A549 (cell line): Measurements from ENCODE around the gene LYST. TPM values are rescaled to one million over a fixed set of nuclear protein-coding genes. Genes with fewer than 3 reads are reported as not detected.

Source experiments
- ATAC-seq, 2 experiments: fragments of 200-7000 bp in 1 of 2; fragments of >200 bp in 1 of 2; cut with Nextera tagmentation in 1 of 2; cut with Tn5 transposase in 1 of 2; 3 replicates each; pipeline versions ENCODE4 v1.8.0 to v1.9.1; 2018 to 2020; ENCODE audit warnings: mild to moderate bottlenecking in 1 of 2, moderate library complexity in 1 of 2
- CTCF ChIA-PET: fragments of 300-600 bp; sonication (Branson Sonifier 250); formaldehyde crosslinking; extraction: SDS; loops from one replicate; lab custom pipeline; 2021; ENCODE audit warnings: antibody characterized with exemption, inconsistent platforms; lab: Yijun Ruan, JAX
- POLR2A ChIA-PET: fragments of 350-600 bp; formaldehyde crosslinking; extraction: SDS; loops from one replicate; lab custom pipeline; 2021; ENCODE audit warnings: antibody characterized with exemption, inconsistent platforms; lab: Yijun Ruan, JAX
- DNase-seq, 2 experiments: peaks; one replicate each; pipeline versions ENCODE4 v3.0.0 to v3.0.0-alpha.2; 2011 to 2016; ENCODE audit warnings: low read depth in 1 of 2, low spot score in 1 of 2
- FAIRE-seq: peaks from 2 replicates; lab custom pipeline; 2011; peaks lifted over from hg19 to GRCh38; lab: Jason Lieb, UNC
- H3K27ac ChIP-seq, 2 experiments: fragments of >200 bp; sonication (Bioruptor Twin); formaldehyde crosslinking; 3 replicates each; pipeline ENCODE4 v1.5.1; 2016 to 2017
- H3K4me1 ChIP-seq: fragments of >200 bp; sonication (Bioruptor Twin); formaldehyde crosslinking; 3 replicates; pipeline ENCODE4 v1.6.1; 2016
- H3K4me2 ChIP-seq: fragments of >200 bp; sonication (Bioruptor Twin); formaldehyde crosslinking; 3 replicates; pipeline ENCODE4 v1.6.1; 2016
- H3K4me3 ChIP-seq: fragments of >200 bp; sonication (Bioruptor Twin); formaldehyde crosslinking; 3 replicates; pipeline ENCODE4 v1.5.1; 2016
- H3K9me3 ChIP-seq: fragments of >200 bp; sonication (Bioruptor Twin); formaldehyde crosslinking; 3 replicates; pipeline ENCODE4 v1.6.1; 2016
- BCL3 ChIP-seq: fragments of >200 bp; sonication (Bioruptor Twin); formaldehyde crosslinking; IDR thresholded peaks from 3 replicates; pipeline ENCODE4 v1.6.1; 2016
- HDAC2 ChIP-seq: fragments of 200-600 bp; sonication (generic); IDR thresholded peaks from 2 replicates; pipeline ENCODE4 v1.6.1; 2016
- HEYL ChIP-seq: fragments of 250-450 bp; sonication (Bioruptor Pico); IDR thresholded peaks from 2 replicates; pipeline ENCODE4 v1.8.0; 2021; ENCODE audit warnings: mild to moderate bottlenecking, moderate library complexity
- HOXB13 ChIP-seq: fragments of 250-450 bp; sonication (Bioruptor Pico); IDR thresholded peaks from 2 replicates; pipeline ENCODE4 v1.5.0; 2020; ENCODE audit warnings: low read depth, mild to moderate bottlenecking, moderate library complexity
- JUNB ChIP-seq: fragments of >200 bp; sonication (Bioruptor Twin); formaldehyde crosslinking; IDR thresholded peaks from 2 replicates; pipeline ENCODE4 v1.6.1; 2016
- KDM5A ChIP-seq: fragments of 200-600 bp; sonication (generic); IDR thresholded peaks from 2 replicates; pipeline ENCODE4 v1.6.1; 2016; ENCODE audit warnings: antibody characterized with exemption, mild to moderate bottlenecking
- MAFK ChIP-seq: fragments of 450-650 bp; IDR thresholded peaks from 2 replicates; pipeline ENCODE4 v1.6.1; 2014; ENCODE audit not compliant: partially characterized antibody
- NR3C1 ChIP-seq: fragments of >200 bp; sonication (Bioruptor Twin); formaldehyde crosslinking; IDR thresholded peaks from 3 replicates; pipeline ENCODE4 v1.6.1; 2017
- POLR2A ChIP-seq: IDR thresholded peaks from 2 replicates; pipeline ENCODE4 v1.6.1; 2012; ENCODE audit warnings: mild to moderate bottlenecking, low read length
- RCOR1 ChIP-seq: fragments of 150-350 bp; IDR thresholded peaks from 2 replicates; pipeline ENCODE4 v1.6.1; 2014; ENCODE audit warnings: antibody characterized with exemption, low read length, low read depth
- REST ChIP-seq: fragments of 200-600 bp; sonication (generic); IDR thresholded peaks from 2 replicates; pipeline ENCODE4 v1.6.1; 2016; ENCODE audit warnings: antibody characterized with exemption, mild to moderate bottlenecking, moderate library complexity
- RFX5 ChIP-seq: fragments of 450-650 bp; IDR thresholded peaks from 2 replicates; pipeline ENCODE4 v1.7.1; 2014; ENCODE audit warnings: antibody characterized with exemption, mild to moderate bottlenecking, moderate library complexity
- TP53 ChIP-seq: fragments of 250-450 bp; sonication (Bioruptor Pico); IDR thresholded peaks from 2 replicates; pipeline ENCODE4 v1.5.0; 2021; ENCODE audit warnings: mild to moderate bottlenecking, moderate library complexity
- ZC3H11A ChIP-seq: fragments of 450-650 bp; IDR thresholded peaks from 2 replicates; pipeline ENCODE4 v1.6.1; 2014; ENCODE audit warnings: antibody characterized with exemption, mild to moderate bottlenecking
- WGBS: methylation state at CpG from one replicate; pipeline ENCODE4 v1.1.6; 2017; ENCODE audit errors: missing lambda C conversion rate; 5-methylcytosine and 5-hydroxymethylcytosine counted together
- polyA plus RNA-seq, 4 experiments: library from polyadenylated mRNA; depleted of rRNA in 3 of 4; stranded (reverse); fragments of >200 nt; fragmentation: RNase III in 1 of 4; extraction: RNeasy Plus Mini Kit Qiagen cat#74134 plus additional on column Dnase treatment in 1 of 4; gene quantifications; 2 replicates in 3 of 4; 3 replicates in 1 of 4; pipeline ENCODE4 v1.2.3, GENCODE V29; 2011 to 2017
- TF ChIP-seq, protein P1 (sequence below): IDR thresholded peaks from 2 replicates; pipeline ENCODE4 v1.6.1; 2012

LYST gene
- polyA plus RNA-seq, 2 of the 4 experiments (the other 2 are of a cell fraction) = 2.5 to 9.4 TPM

DNA sequence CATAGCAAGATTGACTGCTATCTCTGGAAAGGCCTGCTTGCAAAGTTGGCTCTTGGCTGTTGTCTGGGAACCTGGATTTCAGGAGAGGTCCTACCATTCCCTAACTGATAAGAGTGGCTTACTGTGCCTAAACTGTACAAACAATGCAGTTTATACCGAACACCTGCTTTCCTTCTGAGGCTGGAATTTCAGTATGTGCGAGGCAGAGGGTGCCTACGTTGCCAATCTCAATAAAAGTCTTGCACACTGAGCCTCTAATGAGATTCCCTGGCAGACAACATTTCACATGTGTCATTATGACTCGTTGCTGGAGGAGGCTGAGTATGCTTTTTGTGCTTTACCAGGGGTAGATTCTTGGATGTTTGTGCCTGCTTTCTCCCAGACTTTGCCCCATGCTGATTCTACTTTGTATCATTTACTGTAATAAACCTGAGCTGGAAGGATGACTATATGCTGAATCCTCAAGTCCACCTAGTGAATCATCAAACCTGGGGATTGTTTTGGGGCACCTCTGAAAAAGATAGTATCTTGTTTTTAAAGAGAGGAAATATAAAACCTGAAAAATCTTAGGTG lies 158.2 kb downstream of the LYST start (continued):
- TF ChIP-seq HDAC2 = no peak

DNA sequence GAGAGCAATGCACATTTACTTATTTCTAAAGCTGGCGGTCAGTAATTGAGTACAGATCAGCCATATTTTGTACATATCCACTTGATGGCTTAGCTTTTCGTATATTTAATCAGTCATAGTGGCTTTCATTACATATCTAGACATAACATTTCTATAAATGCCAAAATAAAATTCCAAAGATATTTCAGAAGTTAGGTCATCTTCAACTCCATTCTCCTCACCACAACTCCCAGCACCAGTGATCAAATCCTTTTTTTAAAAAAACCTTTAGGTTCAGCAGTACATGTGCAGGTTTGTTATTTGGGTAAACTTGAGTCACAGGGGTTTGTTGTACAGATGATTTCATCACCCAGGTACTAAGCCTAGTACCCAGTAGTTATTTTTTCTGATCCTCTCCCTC lies 163.2 kb downstream of the LYST start:
- Histone ChIP-seq H3K4me2 (peak overlapping the region; percentile 13; the same call in 2 of the 3 replicates), H3K9me3 (no peaks in the 10 kb centered on the region), H3K4me1 (peaks cover 23% of the 10 kb centered on the region), H3K4me3 (no peak overlapping the region), H3K27ac (peak overlapping the region in 1 of 2 experiments; percentile 71; a peak in 4 of 6 replicates)
- 58% methylated on average over 2 of the region's 2 CpGs for WGBS
- TF ChIP-seq RCOR1 = no peak
- no peak for TF ChIP-seq RFX5
- no peak for TF ChIP-seq REST
- TF ChIP-seq BCL3 = no peak
- TF ChIP-seq KDM5A = no peak
- TF ChIP-seq JUNB = no peak
- TF ChIP-seq ZC3H11A = no peak
- peak in 1 of 2 experiments; percentile 34 for DNase-seq
- ATAC-seq = peak in 1 of 2 experiments; percentile 45; a peak in 2 of 6 replicates
- ChIA-PET CTCF (interaction anchor here (0.6 to 2.2 kb wide), 2 partner anchors 199 to 720 kb away, joined by 3 to 8 read pairs; partner anchors contain the start of gene B3GALNT2), POLR2A (no interaction called here)
- FAIRE-seq = no peak

GRCh38 chr1:235702412-235702811 lies 164.3 kb downstream of the LYST start:
- Histone ChIP-seq H3K9me3 (no peaks in the 10 kb centered on the region), H3K4me3 (no peak overlapping the region), H3K4me2 (no peak overlapping the region), H3K27ac (peak overlapping the region in 1 of 2 experiments; percentile 55; a peak in 2 of 6 replicates), H3K4me1 (peaks cover 12% of the 10 kb centered on the region; the same call in 2 of the 3 replicates)
- POLR2A ChIA-PET = no interaction called here
- TF ChIP-seq, protein P1, sequence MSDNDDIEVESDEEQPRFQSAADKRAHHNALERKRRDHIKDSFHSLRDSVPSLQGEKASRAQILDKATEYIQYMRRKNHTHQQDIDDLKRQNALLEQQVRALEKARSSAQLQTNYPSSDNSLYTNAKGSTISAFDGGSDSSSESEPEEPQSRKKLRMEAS = no peak
- TF ChIP-seq HEYL (CRISPR knock-in tag) (no peak), HOXB13 (CRISPR knock-in tag) (no peak), KDM5A (no peak), MAFK (peak; percentile 26), NR3C1 (no peak), TP53 (no peak)
- ATAC-seq (no peak), FAIRE-seq (no peak), DNase-seq (no peak)
- WGBS = 86% methylated on average over 9 of the region's 9 CpGs
- CTCF ChIA-PET = interaction anchor here (1.2 to 2.2 kb wide), 2 partner anchors 16 to 198 kb away, joined by 3 to 8 read pairs; partner anchors contain the start of gene B3GALNT2

DNA sequence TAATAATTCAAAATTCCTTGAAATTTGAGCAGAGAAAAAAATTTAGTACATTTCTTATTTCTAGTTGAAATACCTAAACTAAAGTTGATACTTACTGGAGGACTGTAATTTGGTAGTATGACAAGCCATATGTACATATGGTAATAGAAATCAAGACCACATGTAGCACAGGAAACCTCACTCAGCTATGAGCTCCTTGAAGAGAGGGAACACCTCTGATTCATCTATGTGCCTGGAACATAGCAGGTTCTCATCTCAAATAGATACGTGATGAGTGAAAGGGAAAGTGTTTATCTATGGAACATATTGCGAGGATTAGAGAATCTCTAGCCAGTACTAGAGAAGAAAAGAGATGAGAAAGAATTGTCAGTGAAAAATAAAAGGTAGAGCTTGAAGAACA lies 169.2 kb downstream of the LYST start:
- Histone ChIP-seq H3K4me2 (no peak overlapping the region), H3K4me1 (no peaks in the 10 kb centered on the region; the same call in 2 of the 3 replicates), H3K4me3 (no peak overlapping the region), H3K27ac (no peak overlapping the region), H3K9me3 (no peaks in the 10 kb centered on the region)
- no peak for DNase-seq
- ATAC-seq = no peak
- ChIA-PET CTCF (no interaction called here), POLR2A (interaction anchor here (0.6 kb wide), 1 partner anchor 357 kb away, joined by 7 read pairs; no protein-coding TSS in a partner anchor)
- no peak for FAIRE-seq
- TF ChIP-seq POLR2A = no peak
- TF ChIP-seq HDAC2 = no peak
- 84% methylated on average over 2 of the region's 2 CpGs for WGBS
